Psoas muscle (tissue), 8 donors: ENCODE data around the gene NCAM1. TPM values are rescaled to one million over a fixed set of nuclear protein-coding genes. Genes with fewer than 3 reads are reported as not detected.

ENCODE experiments used
- ATAC-seq, 4 donors: fragments of 200-7000 bp; cut with Tn5 transposase; one replicate each; pipeline ENCODE4 v1.9.1; 2020; ENCODE audit warnings: moderate library complexity in 3 of 4, mild to moderate bottlenecking in 2 of 4
- DNase-seq, 2 donors: peaks; one replicate each; pipeline ENCODE4 v3.0.0-alpha.2; 2020
- H3K27ac ChIP-seq: fragments of 200-600 bp; one replicate; pipeline ENCODE4 v1.8.0; 2022
- H3K27me3 ChIP-seq, 3 donors: fragments of 200-600 bp in 1 of 3; one replicate each; pipeline versions ENCODE4 v1.6.1 to v1.8.0; 2013 to 2022; ENCODE audit warnings: low read length in 2 of 3, mild to moderate bottlenecking in 2 of 3, moderate library complexity in 1 of 3; ENCODE audit not compliant: insufficient read depth in 3 of 3
- H3K36me3 ChIP-seq, 2 donors: fragments of 200-600 bp in 1 of 2; one replicate each; pipeline versions ENCODE4 v1.6.1 to v1.8.0; 2013 to 2022; ENCODE audit warnings: low read depth in 1 of 2, mild to moderate bottlenecking in 1 of 2, moderate library complexity in 1 of 2; ENCODE audit not compliant: insufficient read depth in 1 of 2
- H3K4me1 ChIP-seq: fragments of 200-600 bp; one replicate; pipeline ENCODE4 v1.8.0; 2022
- H3K4me3 ChIP-seq: fragments of 200-600 bp; one replicate; pipeline ENCODE4 v1.8.0; 2022; ENCODE audit warnings: mild to moderate bottlenecking
- H3K9me3 ChIP-seq: fragments of 200-600 bp; one replicate; pipeline ENCODE4 v1.8.0; 2022
- WGBS, 3 donors: extraction: QIAGEN DNeasy Blood & Tissue Kit; methylation state at CpG; one replicate each; pipeline versions ENCODE4 v1.1.6 to v1.1.7; 2013; 5-methylcytosine and 5-hydroxymethylcytosine counted together
- intact Hi-C, 2 donors: fragments of 100-400 bp; cut with DNase I; formaldehyde crosslinking; loops; one replicate each; pipeline versions ENCODE4 v1.11.0 to v1.14.2; 2022
- polyA plus RNA-seq, 3 donors: library from polyadenylated mRNA; stranded (reverse); fragments of 200-250 nt; gene quantifications; one replicate each; pipeline ENCODE4 v1.2.3, GENCODE V29; 2013
- total RNA-seq, 4 donors: library from RNA; stranded (reverse); fragmentation: NEBNext Ultra II Directional in 2 of 4; extraction: Animal tissue kit (Norgen Biotek cat#: 25700) in 2 of 4; gene quantifications; one replicate each; pipeline versions ENCODE4 v1.2.1 to v1.2.4, GENCODE V29; 2021 to 2023
- TF ChIP-seq, protein P1 (sequence below): fragments of 200-600 bp; IDR thresholded peaks from one replicate; pipeline ENCODE4 v1.8.0; 2022; ENCODE audit warnings: antibody characterized with exemption
- donor health status: healthy with polysubstance abuse.
- donor health status: DM: no; HTN: no; CAD: no; lungs with moderate emphysema.
- donor health status: Bipolar disorder and iron deficiency.
- donor health status: healthy.
- donor health status: DM: yes; HTN: yes; CAD: no.
- donor health status: DM: no; HTN: no; CAD: no.
- donor health status: DM: no; HTN: no; CAD: no.
- donor health status: DM: yes; HTN: yes; CAD: no.

Gene NCAM1
- total and polyA plus RNA-seq, 7 donors: 1.3 to 50.3 (median 3.0) TPM

DNA sequence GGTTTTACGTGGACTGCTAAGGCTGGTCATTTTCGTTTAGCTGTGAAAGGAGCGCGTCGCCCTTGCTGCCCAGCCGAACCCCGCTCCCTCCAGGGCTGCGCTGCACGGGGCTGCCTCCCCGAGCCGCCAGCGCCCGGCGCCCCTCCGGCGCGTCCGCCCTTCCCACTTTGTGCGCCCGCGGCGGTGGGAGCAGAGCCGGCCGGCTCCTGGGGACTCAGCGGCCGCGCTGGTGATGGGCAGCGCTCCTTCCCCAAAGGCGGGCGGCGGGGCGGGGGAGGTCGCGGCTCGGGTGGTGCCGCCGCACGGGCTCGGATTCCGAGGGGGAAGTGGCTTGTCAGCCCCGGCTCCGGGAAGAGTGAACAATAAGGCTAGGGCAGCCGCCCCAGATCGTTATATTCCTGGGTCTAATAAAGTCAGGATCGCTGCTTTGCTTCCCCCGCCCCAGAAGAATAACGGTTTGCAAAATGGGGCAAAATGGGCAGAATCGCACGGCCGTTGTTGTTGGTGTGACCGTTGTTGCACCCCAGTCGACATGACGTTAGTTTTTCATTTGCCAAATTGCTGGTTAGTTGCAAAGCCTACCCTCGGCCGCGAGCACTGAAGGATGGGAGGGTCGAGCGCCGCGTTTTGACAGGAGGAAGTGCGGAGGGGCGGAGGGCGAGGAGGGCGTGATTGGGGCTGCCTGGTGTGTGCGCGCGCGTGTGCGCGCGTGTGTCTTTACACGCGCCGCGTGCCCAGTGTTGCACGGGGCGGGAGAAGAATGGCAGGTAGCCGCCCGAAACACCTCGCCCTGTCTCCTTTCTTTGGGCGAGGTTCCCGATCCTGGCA lies 745 bp downstream of the NCAM1 start:
- peaks cover 0 to 68% (median 18%) of the 10 kb centered on the region in 3 donors for H3K27me3 ChIP-seq

GRCh38 chr11:112962579-112963367 lies 1.6 kb downstream of the NCAM1 start:
- intact Hi-C loops: loop anchor here in 1 of 2 donors (10.0 kb wide), 2 partner anchors 322 to 378 kb away; no protein-coding TSS in a partner anchor
- ATAC-seq (peak; percentile 59 to 78 (median 68)), DNase-seq (peak; percentile 62 to 74)
- H3K4me1 ChIP-seq: no peaks in the 10 kb centered on the region
- peak overlapping the region; percentile 65 for H3K4me3 ChIP-seq
- H3K27me3 ChIP-seq: peaks cover 0 to 72% (median 18%) of the 10 kb centered on the region in 3 donors
- no peaks in the 10 kb centered on the region for H3K36me3 ChIP-seq
- no peak overlapping the region for H3K27ac ChIP-seq
- H3K9me3 ChIP-seq: no peaks in the 10 kb centered on the region
- 1% methylated on average over 39 to 67 of the region's 67 CpGs for WGBS, 3 donors
- TF ChIP-seq, protein P1, sequence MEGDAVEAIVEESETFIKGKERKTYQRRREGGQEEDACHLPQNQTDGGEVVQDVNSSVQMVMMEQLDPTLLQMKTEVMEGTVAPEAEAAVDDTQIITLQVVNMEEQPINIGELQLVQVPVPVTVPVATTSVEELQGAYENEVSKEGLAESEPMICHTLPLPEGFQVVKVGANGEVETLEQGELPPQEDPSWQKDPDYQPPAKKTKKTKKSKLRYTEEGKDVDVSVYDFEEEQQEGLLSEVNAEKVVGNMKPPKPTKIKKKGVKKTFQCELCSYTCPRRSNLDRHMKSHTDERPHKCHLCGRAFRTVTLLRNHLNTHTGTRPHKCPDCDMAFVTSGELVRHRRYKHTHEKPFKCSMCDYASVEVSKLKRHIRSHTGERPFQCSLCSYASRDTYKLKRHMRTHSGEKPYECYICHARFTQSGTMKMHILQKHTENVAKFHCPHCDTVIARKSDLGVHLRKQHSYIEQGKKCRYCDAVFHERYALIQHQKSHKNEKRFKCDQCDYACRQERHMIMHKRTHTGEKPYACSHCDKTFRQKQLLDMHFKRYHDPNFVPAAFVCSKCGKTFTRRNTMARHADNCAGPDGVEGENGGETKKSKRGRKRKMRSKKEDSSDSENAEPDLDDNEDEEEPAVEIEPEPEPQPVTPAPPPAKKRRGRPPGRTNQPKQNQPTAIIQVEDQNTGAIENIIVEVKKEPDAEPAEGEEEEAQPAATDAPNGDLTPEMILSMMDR: no peak

More for the DNA sequence above, 745 bp downstream of the NCAM1 start:
- TF ChIP-seq, protein P1: no peak
- Histone ChIP-seq H3K9me3 (no peaks in the 10 kb centered on the region), H3K4me1 (no peaks in the 10 kb centered on the region), H3K27ac (no peak overlapping the region), H3K4me3 (peak overlapping the region; percentile 65), H3K36me3 (no peaks in the 10 kb centered on the region)
- ATAC-seq (peak; percentile 21 to 54 (median 28)), DNase-seq (peak; percentile 21 to 50)
- intact Hi-C loops: loop anchor here in 1 of 2 donors (10.0 kb wide), 2 partner anchors 323 to 377 kb away; no protein-coding TSS in a partner anchor
- WGBS, 3 donors: 0 to 1% (median 0%) methylated on average over 77 to 82 of the region's 82 CpGs

DNA sequence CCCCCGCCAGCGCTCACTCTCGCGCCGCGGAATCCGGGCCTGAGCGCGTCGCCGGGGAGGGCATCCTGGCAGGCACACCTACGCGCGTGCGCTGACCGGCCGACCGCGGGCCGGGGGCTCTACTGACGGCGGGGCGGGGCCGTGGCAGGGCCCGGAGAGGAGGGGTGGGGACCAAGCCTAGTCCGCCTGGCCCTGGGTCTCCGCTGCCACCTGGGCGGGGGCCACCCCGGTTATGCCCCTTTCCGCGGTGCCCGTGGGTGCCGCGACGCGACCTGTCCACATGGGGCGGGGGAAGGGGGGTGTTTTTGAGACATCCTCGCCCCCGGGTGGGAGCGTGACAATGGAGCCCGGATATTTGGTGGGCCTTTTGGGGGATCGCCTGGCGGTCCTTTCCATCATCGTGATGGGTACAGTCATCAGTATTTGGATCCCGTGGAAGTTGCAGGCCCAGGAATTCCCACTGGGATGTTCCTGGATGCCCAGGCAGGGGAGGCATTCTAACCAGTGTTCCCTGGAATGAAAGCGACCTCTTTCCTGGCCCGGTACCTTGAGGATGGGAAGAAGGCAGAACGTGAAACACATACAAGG lies 2.2 kb downstream of the NCAM1 start:
- Histone ChIP-seq H3K4me1 (no peaks in the 10 kb centered on the region), H3K27ac (no peak overlapping the region), H3K36me3 (no peaks in the 10 kb centered on the region), H3K4me3 (peak overlapping the region; percentile 65), H3K27me3 (peaks cover 0 to 70% (median 18%) of the 10 kb centered on the region in 3 donors), H3K9me3 (no peaks in the 10 kb centered on the region)
- ATAC-seq: peak; percentile 10 to 36 (median 24)
- intact Hi-C loops: loop anchor here in 1 of 2 donors (10.0 kb wide), 2 partner anchors 321 to 379 kb away; no protein-coding TSS in a partner anchor
- DNase-seq: peak; percentile 14 to 47
- WGBS, 3 donors: 5 to 11% (median 10%) methylated on average over 28 to 48 of the region's 48 CpGs
- TF ChIP-seq, protein P1: no peak

DNA sequence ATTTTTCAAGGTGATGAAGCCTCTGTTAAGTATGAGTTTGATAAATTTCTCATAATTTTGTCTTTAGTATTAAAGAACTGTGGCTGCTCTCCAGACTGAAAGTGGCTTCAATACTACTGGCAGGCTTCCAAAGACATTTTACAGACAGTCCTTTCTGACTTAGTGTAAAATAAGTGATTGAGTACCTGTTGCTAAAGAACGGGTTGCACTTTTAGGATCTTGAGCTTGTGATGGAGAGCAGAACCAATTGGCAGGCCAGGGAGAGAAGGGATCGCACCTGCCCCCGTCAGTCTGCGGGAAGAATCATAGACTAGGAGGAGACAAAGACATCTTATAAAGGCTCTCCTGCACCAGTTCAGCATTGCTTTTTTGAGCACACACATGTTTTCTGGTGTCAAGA lies 4.4 kb downstream of the NCAM1 start:
- Histone ChIP-seq H3K9me3 (no peaks in the 10 kb centered on the region), H3K36me3 (no peaks in the 10 kb centered on the region), H3K4me3 (no peak overlapping the region), H3K27me3 (peaks cover 0 to 63% (median 15%) of the 10 kb centered on the region in 3 donors), H3K27ac (no peak overlapping the region), H3K4me1 (no peaks in the 10 kb centered on the region)
- DNase-seq (peak in 1 of 2 donors; percentile 16), ATAC-seq (no peak)
- TF ChIP-seq, protein P1: no peak
- intact Hi-C loops: loop anchor here in 1 of 2 donors (10.0 kb wide), 2 partner anchors 319 to 381 kb away; no protein-coding TSS in a partner anchor
- WGBS, 3 donors: 28 to 42% (median 31%) methylated on average over 4 of the region's 4 CpGs
